ENCODE data around the gene DRAXIN.
A peak's percentile ranks its signal among the peaks of the same experiment; 100 is the strongest.

DRAXIN gene

DNA sequence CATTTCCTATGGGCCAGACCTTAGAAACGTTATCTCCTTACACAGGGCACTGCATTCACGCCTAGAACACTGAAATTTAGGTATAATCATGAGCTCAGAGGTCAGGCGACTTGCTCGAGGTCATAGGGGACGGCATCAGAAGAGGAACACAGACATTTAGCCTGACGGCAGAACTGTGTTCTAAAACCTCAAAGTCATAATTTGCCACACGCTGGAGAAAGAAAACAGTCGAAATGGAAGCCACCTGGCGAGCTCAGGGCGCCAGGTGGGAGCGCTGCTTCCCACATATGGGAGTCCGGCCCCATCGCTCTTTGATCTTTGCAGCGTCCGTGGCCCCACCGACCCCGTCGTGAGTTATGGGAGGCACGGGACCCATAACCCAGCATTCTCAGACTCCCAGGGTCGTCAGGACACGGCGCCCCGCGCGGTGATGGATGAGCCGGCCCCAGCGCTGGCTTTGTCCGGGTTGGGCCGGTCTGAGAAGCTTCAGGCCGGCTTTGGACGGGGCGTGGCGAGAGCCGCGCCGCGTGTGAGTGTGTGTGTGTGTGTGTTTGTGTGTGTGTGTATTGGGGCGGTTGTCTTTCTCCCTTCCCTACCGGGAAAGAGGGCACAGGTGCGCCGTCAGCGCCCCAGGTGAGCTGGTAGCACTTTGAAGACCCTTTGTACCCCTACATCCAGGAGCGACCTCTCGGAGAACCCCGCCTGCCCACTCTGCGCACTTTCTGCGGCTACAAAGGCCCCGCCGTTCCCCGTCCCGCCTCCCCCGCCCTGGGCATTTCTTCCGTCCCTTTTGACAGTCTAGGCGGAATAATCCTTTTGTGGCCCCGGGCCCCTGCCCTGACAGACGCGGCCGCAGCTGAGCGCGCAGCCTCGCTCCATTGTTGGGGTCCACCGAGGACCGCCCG lies 861 bp upstream of the DRAXIN start:
- no peak for DNase-seq (ENCODE audit: low spot score)

DNA sequence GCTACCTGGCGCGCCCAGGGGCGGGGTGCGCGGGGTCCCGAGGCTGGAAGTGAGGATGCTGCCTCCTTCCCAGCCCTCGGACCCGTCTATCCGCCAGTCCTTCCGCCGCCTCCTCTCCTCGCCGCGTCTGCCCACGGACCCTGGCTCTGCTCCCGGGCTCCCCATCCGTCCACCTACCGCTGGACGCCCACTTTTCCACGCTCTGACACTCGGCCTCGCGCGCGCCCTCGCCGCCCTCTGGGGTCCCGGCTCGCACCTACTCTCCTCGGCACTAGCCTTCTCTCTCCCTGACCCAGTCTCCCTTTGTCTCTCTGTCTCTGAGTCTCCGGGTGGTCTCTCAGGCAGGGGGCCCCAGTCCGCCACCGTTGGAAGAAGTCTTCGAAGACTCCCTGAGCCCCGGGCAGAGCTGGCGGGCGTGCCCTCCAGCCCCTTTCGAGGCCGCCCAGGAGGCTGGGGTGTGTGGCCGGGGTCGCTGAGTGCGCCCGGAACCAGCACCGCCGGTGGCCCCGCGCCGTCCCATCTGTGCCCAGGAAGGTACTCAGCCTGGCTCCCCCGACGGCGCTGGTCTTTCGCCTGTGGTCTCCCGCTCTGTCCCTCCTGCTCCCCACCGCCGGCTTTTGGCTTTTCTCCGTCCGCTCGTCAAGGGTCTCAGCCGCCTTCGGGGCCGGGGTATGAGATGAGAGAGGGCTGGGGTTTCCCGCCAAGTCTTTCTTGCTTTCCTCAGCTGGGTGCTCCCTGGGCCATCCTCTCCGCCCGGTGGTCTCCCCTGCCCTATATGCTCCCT lies 610 bp downstream of the DRAXIN start:
- DNase-seq (ENCODE audit: low spot score), result no peak

DNA sequence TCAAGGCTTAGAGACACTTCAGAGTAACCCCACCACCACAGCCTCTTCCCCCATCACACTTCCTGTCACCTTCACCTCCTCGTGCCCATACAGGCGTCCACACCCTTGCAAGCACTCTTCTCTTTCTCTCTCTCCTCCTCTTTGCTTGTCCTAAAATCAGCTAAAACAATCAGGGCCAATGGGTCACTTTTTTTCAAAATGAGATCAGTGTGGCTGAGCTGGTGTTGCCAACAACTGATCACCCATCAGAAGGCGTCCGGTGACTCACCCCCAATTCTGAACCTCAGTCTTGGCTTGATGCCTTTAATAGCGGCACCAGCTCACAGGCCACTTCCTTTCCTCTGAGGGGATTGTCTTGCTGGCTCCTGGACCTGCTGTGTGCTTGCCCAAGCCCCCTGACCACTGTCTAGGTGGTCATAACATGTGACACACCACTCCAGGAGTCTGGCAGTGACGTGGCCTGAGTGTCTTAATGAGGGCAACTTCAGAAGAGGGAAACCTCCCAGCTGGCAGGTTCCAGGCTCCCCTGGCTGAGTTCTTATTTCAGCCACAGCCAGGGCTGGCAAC lies 1.6 kb downstream of the DRAXIN start:
- DNase-seq (ENCODE audit: low spot score), result no peak

DNA sequence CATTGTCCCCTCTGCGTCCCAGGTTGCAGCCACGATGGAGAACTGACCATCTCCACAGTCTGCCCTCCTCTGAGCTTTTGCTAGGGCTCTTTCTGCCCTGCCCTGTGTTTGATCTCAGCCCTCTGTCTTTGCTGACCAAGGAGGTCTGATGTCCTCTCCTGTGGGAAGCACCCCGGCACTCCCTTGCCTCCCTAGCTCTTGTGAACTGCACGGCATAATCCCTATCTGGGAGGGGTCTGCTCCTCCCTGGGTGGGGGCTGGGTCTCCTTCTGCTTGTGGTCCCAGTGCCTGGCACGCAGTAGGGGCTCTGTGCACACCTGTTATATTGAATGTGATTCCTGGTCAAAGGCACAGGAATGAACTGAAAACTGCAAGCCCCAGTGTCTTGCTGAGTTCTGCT lies 2.4 kb downstream of the DRAXIN start:
- DNase-seq (ENCODE audit: low spot score), result no peak

DNA sequence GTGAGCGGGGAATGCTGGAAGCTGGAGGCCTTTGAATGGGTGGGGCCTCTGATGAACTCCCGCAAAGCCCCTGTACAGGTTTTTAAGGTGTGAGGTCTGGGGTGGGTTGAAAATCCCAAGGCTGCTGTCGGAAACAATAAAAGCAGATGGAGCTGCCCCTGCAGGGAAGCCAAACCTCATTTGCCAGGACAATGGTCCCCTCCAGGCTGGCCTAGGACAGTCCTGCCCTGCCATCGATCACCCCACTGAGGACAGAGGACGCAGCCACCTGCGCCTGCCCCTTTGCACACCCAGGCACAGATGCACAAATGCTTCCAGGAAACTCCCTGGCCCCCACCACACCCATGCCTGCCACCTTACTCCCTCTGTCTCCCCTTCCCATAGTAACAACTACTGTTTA lies 4.4 kb downstream of the DRAXIN start:
- DNase-seq (ENCODE audit: low spot score), result no peak

DNA sequence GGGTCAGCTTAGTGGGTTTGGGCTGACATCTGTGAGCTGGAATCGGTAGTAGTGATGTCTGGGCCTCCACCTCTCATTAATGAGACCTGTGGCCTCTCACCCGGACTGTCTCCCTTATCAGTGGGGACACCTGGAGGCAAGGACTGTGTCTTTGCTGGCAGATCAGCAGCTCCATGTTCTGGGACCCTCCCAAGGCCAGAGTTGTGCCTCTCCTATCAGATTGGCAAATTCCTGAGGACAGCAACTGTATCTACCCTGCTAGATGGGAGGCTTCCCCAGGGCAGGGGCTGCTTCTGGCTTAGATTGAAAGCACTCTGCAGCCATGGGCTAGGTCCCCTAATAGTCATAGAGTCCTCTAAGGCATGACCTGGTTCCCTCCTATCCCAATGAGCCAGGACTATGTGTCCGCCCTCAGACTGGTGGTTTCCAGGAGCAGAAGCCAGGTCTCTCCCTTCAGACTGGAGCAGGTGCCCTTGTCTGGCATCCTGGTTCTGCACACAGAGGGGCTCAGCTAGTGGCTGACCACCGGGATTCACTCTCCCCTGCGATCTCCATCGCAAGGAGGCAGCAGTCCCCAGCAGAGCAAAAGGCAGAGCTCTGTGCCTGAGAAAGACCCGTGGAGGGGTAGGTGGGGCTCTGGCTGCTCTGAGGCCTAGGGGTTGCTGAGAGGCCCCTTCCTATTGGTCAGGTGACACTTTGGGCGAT lies 5.8 kb downstream of the DRAXIN start:
- DNase-seq (ENCODE audit: low spot score), result no peak

DNA sequence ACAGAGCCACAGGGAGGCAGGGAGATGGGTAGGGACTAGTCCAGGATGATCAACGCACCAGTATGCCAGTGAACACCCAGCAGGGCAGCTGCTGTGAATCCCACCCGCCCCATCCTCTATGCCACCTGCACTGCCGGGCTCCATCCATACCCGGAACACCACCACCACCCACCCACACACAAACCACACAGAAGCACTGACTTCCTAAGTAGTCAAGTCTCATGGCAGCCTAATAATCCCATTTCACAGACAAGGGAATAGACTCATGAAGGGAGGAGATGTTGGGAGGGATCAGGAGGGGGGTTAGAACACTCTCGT lies 6.3 kb downstream of the DRAXIN start:
- DNase-seq (ENCODE audit: low spot score), result no peak

DNA sequence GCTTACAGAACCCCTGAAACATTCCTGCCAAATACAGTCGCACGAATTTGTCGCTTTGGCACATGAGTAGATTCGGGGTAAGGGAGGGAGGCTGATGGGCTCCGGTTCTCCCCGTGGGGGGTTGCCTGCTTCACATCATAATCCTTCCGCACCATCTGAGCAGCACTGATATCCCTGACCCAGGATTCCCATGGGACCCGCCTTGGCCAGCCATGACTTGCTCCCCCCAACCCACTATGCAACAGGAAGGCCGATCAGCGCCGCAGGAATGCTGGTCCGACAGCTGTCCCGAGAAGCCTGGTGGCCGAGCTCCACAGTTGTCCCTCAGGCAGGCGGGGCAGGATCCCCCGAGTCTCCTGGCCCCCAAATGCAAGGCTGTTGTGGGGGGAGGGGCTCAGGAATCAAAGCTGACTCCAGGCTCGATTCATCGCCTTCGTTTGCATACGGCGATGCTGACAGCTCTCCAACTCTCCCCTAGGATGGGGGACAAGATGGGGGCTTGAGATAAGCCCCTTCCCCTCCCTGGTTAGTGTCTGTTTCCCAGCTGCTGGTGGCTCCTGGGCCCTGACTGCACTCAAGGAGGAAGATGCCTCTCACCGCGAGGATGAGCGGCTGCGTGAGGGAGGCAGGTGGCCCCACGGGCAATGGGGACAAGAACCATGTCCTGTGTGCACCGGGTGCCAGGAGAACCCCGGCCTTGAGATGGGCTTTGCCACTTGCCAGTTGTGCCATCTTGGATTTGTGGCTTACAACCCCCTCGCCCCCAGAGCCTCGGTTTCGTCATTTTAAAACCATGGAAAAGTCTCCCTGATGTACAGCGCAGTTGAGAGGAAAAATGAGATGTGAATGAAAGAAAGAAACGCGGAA lies 9.3 kb downstream of the DRAXIN start:
- DNase-seq (ENCODE audit: low spot score), result no peak

DNA sequence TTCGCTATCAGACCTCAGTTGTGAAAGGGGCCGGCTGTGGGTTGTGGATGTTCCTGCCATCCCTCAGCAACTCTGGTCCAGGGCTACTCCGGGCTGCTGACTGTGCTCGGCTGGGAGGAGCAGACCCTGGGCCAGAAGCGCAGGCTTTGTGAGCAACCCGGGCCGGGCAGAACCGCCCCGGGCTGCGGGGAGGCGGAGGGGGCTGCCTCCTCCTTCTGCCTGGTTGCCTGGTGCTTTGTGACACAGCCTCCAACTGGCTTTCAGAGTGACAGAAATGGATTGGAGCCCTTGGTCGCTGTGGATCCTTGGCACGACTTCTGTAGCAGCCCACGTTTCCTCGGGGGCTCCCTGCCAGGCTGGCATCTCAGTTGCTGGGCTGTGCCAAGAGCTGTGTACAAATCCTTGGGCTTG lies 10.0 kb downstream of the DRAXIN start:
- DNase-seq (ENCODE audit: low spot score), result peak; percentile 93

DNA sequence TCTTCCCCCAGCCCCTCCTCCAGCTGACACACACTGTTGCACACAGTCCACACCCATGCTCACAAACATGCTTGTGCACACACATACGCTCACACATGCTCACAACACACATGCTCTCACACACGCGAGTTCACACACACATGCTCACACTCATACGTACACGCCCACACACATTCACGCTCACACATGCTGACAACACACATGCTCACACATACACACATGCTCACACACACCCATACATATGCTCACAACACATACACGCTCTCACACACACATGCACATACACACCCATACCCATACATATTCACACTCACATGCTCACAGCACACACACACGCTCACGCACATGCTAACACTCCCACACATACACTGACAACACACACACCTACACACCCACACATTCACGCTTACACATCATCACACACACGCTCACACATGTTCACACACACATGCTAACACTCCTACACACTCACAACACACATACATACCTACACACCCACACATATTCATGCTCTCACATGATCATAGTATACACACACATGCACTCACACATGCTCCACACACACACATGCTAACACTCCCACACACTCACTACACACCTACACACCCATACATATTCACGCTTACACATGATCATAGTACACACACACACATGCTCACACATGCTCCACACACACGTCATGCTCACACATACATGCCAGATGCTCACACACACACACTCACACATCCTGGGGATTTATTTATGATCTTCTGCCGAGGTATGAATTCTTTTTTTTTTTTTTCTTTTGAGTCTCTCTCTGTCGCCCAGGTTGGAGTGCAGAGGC lies 10.7 kb downstream of the DRAXIN start:
- no peak for DNase-seq (ENCODE audit: low spot score)

DNA sequence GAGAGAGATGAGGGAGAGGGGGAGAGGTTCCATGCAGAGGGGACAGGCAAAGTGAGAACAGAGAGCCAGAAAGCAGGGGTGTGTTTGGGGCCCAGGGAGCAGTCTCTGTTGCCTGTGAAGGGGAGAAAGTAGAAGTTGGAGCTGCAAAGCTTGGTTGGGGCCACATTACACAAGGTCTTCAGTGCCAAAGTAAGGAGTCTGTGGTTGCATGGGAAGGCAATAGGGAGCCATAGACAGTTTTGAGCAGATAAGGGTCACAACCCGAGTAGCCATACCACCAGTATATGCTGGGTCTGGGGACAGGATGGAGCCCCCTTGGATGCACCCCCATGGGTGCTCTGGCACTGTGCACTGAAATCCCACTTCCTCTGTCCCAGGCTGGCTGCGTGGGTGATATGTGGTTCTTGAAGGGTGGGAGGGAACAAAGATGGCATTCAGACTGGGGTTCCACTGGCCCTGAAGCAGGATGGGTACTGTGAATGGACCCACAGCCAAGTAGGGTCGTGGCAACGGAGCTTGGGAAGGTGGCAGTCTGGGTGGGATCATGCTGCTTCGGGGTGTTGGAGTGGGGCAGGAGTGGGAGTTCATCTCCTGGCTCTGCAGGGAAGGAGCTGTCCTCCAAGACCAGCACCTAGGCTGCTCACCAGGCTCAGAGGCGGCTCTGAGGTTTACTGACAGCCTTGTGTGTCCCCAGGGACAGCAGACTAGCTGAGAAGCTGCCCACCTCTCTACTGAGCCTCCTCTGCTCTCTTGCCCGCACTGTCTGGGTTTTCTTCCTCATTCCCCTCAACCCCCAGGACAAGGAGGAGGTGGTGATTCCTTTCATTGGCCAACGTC lies 12.1 kb downstream of the DRAXIN start:
- no peak for DNase-seq (ENCODE audit: low spot score)

DNA sequence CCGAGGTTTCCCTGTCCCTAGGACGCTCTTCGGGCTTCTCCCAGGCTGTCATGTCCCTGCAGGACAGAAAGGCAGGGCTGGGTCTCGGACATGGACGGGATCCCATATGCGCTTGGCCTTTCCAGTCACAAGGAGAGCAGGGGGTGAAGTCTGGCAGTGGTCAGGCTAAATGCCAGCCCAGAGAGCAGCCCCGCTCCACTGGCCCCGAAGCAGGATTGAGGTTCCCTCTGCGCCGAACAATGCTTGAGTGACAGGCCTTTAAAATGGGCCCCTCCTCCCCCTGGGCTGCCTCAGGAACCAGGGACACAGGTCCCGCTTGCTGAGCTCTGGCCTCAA lies 12.7 kb downstream of the DRAXIN start:
- no peak for DNase-seq (ENCODE audit: low spot score)

DNA sequence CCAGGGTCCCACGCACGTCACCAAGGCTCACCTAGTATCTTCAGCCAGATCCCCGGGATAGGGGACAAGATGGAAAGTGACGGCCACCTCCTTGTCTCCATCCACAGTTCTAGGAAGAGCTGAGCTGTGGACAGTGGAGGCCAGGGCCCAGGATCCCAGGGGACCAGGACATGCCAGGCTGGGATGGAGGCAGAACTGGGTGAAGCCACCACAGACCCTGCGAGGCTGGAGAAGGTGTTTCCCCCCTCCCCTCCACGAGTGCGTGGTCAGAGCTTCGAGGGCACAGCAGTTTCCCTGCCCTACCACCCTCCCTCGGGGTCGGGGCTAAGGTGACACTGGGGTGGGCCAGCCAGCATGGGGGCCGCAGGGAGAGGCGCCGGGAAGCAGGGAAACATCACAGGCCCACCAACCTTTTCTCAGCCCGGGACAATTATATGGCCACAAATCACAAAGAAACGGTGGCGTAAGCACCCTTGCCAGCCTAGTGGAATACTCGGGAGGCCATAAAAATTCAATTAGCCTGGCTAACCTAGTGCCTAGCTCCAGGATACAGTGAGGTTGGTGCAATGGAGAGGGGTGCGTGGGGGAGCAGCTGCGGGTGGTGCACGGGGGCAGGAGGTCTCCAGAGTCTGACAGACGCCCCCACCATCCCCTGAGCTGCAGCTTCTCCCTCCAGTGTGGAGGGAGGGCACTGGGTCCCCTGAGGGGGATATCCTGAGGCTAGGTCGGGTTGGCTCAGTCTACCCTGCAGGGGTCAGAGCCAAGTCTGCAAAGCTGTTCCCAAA lies 13.4 kb downstream of the DRAXIN start:
- no peak for DNase-seq (ENCODE audit: low spot score)

DNA sequence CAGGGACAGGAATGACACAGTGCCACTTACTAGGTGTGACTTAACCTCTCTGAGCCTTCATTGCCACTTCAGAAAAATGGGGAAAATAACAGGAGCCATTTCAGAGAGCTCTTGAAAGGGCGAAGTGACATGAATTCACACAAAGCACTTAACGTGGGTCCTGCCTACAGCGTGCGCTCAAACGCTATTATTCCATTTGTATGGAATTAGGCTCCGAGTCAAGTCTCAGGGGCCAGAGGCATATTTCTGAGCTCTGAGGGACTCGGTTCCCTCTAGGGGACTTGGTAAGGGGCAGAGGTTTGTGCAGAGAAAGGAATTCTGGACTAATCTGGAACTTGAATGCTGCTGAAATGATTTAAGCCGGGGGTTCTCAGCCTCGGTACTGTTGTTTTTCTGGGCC lies 14.1 kb downstream of the DRAXIN start:
- DNase-seq (ENCODE audit: low spot score), result no peak

DNA sequence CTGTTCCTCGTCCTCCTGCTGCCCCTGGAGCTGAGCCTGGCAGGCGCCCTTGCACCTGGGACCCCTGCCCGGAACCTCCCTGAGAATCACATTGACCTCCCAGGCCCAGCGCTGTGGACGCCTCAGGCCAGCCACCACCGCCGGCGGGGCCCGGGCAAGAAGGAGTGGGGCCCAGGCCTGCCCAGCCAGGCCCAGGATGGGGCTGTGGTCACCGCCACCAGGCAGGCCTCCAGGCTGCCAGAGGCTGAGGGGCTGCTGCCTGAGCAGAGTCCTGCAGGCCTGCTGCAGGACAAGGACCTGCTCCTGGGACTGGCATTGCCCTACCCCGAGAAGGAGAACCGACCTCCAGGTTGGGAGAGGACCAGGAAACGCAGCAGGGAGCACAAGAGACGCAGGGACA lies 14.8 kb downstream of the DRAXIN start:
- DNase-seq (ENCODE audit: low spot score), result no peak

DNA sequence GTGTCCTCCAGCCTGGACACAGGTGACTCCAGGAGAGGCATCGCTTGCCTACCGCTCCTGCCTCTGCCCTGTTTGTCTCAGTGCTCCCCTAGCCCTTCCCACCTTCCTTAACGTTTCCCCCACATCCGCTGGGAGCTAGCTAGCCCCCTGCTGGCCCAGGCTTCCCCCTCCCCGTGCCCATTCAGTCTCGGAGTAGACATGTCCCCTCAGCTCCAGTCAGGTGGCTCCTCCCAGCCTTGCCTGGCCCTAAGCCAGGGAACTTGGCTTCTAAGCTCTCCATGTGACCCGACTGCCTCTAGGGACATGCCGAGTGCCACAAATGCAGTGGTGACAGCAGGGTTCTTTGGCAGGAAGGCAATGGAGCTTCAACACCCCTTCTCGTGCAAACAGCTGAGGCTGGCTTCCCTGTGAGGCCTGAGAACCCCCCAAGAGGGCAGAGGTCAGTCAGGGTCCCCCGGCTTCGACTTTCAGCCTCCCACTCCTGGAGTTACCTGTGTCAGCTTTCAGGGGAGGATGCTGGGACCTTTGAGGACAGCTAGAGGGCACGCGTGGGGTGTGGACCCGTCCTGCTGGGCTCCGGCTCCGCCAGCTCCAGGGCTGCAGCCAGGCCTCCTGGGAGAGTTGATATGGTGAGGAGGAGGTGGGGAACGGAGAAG lies 16.2 kb downstream of the DRAXIN start:
- DNase-seq (ENCODE audit: low spot score), result peak; percentile 28

DNA sequence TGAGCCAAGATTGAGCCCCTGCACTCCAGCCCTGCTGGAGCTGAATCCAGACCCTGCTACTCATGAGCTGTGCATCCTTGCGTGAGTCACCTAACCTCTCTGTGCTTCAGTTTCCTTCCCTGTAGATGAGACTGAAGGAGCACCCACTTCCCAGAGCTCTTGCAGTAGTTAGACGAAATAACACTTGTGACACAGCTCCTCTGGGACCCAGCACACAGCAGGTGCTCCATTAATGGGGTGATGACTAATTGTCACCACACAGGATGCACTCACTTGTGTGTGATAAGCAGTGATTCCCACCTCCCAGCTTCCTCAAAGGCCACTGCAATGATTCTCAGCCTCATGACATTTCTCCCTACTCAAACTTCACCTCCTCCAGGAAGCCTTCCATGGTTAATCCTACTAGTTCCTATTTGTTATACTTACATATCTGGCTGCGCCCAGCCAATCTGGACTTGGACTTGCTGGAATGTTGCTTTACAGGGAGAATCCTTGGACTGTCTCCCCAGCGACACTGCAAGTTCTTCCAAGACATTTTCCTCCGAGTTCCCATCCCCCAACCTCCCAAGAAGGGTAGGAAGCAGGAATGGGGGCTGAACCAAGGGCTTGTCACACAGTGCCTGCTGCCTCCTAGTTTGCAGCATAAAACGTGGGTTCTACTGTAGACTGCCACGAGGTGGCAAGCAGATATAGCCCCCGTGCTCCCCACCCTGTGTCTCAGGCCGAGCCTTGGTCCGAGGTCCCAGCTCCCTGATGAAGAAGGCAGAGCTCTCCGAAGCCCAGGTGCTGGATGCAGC lies 17.2 kb downstream of the DRAXIN start:
- no peak for DNase-seq (ENCODE audit: low spot score)

DNA sequence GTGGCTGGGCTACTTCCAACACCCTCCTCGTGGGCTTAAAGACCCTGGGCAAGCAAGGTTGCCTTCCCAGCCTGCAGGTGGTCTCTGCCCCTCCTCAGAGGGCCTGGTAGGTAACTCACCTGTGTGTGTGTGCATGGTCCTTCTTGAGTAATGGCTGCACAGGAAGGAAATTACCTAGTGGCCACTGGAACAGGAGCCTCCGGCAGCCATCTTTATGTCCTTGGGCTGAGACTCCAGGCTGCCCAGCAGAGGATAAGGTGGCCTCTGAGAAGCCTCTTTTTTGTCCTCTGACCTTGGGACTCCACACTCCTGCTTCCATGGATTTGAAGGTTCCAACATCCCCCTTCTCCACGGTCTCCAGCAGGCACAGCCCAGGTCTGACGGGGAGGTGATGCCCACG lies 20.0 kb downstream of the DRAXIN start:
- no peak for DNase-seq (ENCODE audit: low spot score)
